Epithelial cell of esophagus (primary cell): ENCODE results near the gene CNOT4.
A peak's percentile ranks its signal among the peaks of the same experiment; 100 is the strongest.
"Not testable (repeated sequence)": the region's sequence is repeated elsewhere in the genome, so short reads cannot be mapped to it uniquely, and the experiment has no call there.

Experiments
- DNase-seq: peaks from one replicate; pipeline ENCODE4 v3.0.0; 2010; ENCODE audit warnings: low read depth
- H3K4me3 ChIP-seq: 2 replicates; pipeline ENCODE4 v1.5.1; 2011; ENCODE audit warnings: mild to moderate bottlenecking, low read length, control low read depth
- TF ChIP-seq, protein P1 (sequence below): IDR thresholded peaks from 2 replicates; pipeline ENCODE4 v1.5.1; 2011; ENCODE audit warnings: low read depth, mild to moderate bottlenecking, low read length, control low read depth, inconsistent platforms; ENCODE audit not compliant: insufficient read depth; ENCODE audit errors: missing control alignments

The CNOT4 gene

DNA sequence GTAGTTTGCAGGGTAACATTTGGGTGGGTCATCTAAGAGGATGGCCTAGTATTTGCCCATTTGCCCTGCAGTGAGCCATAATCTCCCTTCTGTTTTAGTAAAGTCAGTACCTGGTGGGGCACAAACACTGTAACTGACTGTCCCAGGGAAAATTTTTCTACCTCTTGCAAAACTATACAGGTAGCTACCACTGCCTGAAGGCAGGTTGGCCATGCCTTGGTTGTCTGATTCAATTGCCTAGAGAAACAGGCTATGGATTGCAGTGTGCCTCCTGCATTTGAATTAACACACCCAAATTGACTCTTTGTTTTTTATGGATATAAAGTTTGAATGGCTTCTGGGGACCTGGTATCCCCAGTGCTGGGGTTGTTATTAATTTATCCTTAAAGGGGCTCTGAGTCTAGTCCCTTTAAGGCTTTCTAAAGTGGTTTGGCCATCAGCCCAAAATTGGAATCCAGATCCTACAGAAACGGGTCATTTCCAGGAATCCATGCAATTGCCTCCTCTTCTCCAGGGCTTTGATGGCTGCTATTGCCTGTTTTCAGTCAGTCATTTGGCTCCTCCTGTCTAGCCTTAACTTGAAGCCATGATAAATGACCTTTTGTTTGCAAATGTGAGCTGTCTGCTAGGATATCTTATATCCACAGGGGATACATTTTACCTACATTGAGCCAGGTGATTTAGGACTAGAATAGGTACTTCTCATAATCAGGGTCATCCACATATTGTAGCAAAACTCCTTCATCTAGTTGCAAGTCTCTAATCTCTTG lies 187.1 kb downstream of the CNOT4 start:
- peak; percentile 71 for DNase-seq
- H3K4me3 ChIP-seq = no peak overlapping the region
- TF ChIP-seq, protein P1, sequence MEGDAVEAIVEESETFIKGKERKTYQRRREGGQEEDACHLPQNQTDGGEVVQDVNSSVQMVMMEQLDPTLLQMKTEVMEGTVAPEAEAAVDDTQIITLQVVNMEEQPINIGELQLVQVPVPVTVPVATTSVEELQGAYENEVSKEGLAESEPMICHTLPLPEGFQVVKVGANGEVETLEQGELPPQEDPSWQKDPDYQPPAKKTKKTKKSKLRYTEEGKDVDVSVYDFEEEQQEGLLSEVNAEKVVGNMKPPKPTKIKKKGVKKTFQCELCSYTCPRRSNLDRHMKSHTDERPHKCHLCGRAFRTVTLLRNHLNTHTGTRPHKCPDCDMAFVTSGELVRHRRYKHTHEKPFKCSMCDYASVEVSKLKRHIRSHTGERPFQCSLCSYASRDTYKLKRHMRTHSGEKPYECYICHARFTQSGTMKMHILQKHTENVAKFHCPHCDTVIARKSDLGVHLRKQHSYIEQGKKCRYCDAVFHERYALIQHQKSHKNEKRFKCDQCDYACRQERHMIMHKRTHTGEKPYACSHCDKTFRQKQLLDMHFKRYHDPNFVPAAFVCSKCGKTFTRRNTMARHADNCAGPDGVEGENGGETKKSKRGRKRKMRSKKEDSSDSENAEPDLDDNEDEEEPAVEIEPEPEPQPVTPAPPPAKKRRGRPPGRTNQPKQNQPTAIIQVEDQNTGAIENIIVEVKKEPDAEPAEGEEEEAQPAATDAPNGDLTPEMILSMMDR = no peak

DNA sequence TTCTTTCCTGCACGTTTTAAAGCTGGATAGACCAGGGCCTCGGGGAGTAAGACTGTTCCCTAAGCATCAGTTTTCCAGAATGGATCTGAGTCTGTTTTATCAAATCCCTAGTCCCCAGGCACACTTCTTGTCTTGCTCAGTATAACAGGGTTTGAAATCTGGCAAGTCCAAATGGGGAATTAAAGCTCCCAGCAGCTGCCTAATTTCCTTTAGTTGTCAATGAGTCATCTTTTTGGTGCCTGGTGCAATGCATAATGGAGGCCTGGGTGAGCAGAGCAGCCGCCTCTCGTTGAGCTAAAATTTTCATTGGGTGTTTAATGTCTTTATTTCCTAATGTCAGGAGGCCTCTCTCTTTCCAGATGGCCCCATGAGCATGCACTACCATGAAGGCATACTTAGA lies 188.3 kb downstream of the CNOT4 start:
- no peak overlapping the region for H3K4me3 ChIP-seq
- TF ChIP-seq, protein P1 = no peak
- DNase-seq = peak; percentile 67

DNA sequence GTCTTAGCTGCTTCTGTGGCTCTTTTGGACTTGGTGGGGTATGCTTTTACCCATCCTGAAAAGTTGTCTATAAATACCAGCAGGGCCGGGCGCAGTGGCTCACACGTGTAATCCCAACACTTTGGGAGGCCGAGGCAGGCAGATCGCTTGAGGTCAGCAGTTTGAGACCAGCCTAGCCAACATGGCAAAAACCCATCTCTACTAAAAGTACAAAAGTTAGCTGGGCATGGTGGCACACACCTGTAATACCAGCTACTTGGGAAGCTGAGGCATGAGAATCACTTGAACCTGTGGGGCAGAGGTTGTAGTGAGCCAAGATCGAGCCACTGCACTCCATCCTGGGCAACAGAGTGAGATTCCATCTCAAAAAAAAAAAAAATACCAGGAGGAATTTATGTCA lies 188.9 kb downstream of the CNOT4 start:
- H3K4me3 ChIP-seq, DNase-seq: not testable (repeated sequence)

DNA sequence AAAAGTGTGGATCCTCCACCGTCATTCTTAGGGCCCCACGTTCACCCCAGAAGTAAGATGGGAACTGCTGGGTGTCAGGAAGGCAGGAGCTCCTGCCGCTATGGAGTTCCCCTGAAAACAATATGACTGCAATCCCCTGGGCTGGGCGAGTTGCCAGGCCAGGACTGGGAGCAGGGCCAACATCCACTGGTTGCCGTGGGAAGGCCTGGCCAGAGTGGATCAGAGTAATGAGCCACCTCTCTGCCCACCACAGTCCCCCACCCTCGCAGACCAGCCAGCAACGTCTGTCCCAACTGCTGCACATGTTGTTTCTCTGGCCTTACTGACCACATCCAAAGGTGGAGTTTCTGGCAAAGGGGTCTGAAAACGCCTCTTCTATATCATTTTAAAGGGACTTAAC lies 189.6 kb downstream of the CNOT4 start:
- no peak overlapping the region for H3K4me3 ChIP-seq
- peak; percentile 83 for DNase-seq
- TF ChIP-seq, protein P1 = no peak

DNA sequence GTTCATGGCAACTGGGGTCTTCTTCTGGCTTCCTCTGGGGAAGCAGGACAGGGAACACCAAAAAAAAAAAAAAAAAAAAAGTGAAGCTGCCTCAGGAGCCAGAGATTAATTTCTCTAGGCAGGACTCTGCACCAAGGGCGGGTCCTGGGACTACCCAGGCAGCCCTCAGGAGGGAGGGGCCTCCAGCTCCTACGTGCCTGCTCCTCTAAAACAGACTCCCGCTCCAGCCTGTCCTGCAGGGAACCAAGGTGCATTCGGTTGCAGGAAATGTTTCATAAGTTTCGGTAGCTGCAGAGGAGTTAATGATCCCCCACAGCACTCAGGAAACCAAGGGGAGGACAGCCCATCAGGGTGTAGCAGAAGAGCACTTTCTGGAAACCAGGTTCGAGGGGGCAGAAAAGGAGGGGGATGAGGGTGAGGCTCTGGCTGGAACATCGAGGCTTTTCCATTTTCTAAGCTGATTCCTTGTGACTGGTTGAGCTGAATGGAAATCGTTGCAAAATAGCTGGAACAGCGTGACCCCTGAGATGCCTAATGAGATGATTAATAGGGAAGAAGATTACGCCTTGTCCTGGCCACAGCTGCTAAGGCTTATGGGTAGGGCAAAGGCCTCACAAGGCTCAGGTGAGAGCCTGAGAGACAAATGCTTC lies 192.1 kb downstream of the CNOT4 start:
- peak; percentile 52 for DNase-seq
- TF ChIP-seq, protein P1 = no peak
- no peak overlapping the region for H3K4me3 ChIP-seq

DNA sequence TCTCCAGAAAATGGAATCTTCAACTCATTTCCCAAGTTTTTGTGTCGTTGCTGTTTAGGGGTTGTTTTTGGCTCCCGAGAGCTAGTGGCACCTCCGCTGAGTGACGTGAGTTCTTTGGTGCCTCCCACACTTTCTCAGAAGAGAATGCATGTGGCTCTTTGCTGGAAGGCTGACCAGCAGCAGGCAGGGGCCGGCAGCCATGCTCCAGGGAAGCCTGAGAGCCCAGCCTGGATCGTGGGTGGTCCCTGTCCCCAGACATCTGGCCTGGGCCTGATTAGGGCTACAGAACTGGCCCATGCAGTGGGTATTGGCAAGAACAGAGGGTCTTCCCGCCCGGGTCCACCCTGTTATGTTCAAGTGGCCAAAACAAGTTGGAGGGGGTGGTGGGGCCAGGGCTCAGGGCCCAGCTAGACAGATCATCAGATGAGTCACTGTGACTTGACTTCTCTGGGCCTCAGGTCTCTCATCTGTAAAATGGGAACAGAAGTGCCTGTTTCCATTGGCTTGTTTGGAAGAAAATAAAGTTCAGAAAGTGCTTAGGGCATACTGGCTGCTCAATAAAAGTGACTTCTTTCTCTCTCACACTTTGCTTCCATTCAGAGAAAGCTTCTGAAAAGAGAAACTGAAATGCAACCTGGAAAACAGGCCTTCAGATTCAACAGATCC lies 193.1 kb downstream of the CNOT4 start:
- H3K4me3 ChIP-seq = no peak overlapping the region
- DNase-seq = no peak
- TF ChIP-seq, protein P1 = no peak

DNA sequence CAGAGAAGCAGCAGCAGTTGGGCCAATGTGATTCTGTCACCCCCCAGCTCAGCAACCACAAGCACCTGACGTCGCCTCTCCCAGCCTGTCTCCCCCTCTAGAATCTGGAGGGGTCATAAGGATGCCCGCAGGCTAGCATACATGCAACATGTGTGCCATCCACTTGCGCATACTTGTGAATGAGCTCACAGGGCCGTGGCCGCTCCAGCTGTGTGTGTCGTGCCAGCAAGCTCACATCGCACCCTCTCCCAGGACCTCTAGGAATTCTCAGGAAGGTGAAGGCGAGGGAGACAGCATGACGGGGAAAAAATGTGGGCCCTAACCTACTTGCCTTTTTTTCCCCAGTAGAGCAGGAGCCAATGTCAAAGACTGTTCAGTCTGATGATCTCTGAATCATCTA lies 195.9 kb downstream of the CNOT4 start:
- no peak for DNase-seq
- TF ChIP-seq, protein P1 = no peak

More for the DNA sequence above, 195.9 kb downstream of the CNOT4 start:
- H3K4me3 ChIP-seq = no peak overlapping the region
